ENCODE data around the gene STOX2.
"Not testable (repeated sequence)": the region's sequence is repeated elsewhere in the genome, so short reads cannot be mapped to it uniquely, and the experiment has no call there.

Gene STOX2

DNA sequence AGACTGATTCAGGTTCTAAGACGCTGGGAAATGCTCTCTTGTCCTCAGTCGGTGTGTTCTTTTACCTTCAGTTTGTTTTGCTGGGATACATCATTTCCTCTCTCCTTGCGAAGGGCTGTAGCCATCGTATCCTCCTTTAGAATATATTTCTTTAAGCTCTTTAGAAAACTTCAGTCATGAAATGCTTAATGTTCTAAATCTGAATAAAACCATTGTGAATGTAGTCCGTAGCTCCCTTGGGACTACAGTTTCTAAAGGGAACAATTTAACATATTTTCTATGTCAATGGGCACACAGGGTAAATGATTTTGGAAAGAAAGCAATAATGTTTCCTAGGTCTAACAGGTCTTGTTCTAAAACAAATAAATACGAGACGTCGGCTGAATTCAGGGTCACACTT is 40.6 kb downstream of the STOX2 start:
- H3K27ac ChIP-seq (ENCODE audit: low read depth, low read length) = no peak overlapping the region
- no peaks in the 10 kb centered on the region for H3K79me2 ChIP-seq (ENCODE audit: control insufficient read depth, insufficient read depth, low read length, poor library complexity)
- no CpG with 5 or more reads among the region's 8 CpGs for WGBS (ENCODE audit: extremely low coverage, insufficient coverage, insufficient read length)
- H3K4me2 ChIP-seq (ENCODE audit: low read length) = no peak overlapping the region
- H2AK5ac ChIP-seq (ENCODE audit: low read length) = no peak overlapping the region
- no peaks in the 10 kb centered on the region for H3K36me3 ChIP-seq (ENCODE audit: control insufficient read depth in 1 of 2, insufficient read depth in 2 of 2, low read length in 2 of 2)
- H3K4ac ChIP-seq (ENCODE audit: low read depth, low read length) = no peak overlapping the region
- no peaks in the 10 kb centered on the region for H3K79me1 ChIP-seq (ENCODE audit: low read length)
- H4K91ac ChIP-seq (ENCODE audit: low read depth, low read length) = no peak overlapping the region
- H2BK5ac ChIP-seq (ENCODE audit: low read depth, low read length, poor library complexity) = no peak overlapping the region
- H3K14ac ChIP-seq (ENCODE audit: low read length) = no peak overlapping the region
- H2AFZ ChIP-seq (ENCODE audit: insufficient read depth, low read length, poor library complexity) = no peak overlapping the region
- no peak overlapping the region for H2BK120ac ChIP-seq (ENCODE audit: insufficient read depth, low read length, poor library complexity)
- no peak overlapping the region for H3K23ac ChIP-seq (ENCODE audit: low read length)
- H3K9ac ChIP-seq (ENCODE audit: low read length) = no peak overlapping the region
- no peak for DNase-seq
- H2BK12ac ChIP-seq (ENCODE audit: low read length) = no peak overlapping the region
- no peak overlapping the region for H3K18ac ChIP-seq (ENCODE audit: low read length)
- H3K9me3 ChIP-seq (ENCODE audit: insufficient read depth, low read depth, low read length) = no peaks in the 10 kb centered on the region
- H3K4me3 ChIP-seq (ENCODE audit: low read depth, low read length) = no peak overlapping the region
- no peaks in the 10 kb centered on the region for H3K4me1 ChIP-seq (ENCODE audit: control insufficient read depth in 1 of 2, insufficient read depth in 2 of 2, low read length in 2 of 2)
- no peak overlapping the region for H4K12ac ChIP-seq (ENCODE audit: low read depth, low read length)
- H4K8ac ChIP-seq (ENCODE audit: low read depth, low read length) = no peak overlapping the region
- H3K27me3 ChIP-seq (ENCODE audit: insufficient read depth, low read length) = no peaks in the 10 kb centered on the region

DNA sequence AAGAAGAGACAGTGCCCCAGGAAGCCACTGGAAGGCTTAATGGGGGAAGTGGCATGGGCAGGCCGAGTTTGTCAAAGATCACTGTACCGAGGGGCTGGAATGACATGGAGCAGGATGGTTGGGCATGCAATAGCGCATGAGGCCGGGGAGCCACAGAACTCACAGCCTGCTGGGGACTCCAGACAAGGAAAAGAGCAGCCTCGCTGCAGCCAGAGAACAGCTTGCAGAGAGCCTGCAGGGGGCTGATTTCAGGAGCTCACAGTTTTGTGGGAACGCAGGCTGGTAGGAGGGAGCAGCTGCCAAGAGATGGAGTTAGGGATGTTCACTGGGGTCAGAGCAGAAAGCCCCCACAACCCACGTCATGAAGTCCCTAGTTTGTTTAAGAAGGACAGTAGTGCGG is 45.4 kb downstream of the STOX2 start:
- H4K91ac ChIP-seq (ENCODE audit: low read depth, low read length) = no peak overlapping the region
- H3K23ac ChIP-seq (ENCODE audit: low read length) = no peak overlapping the region
- no peak overlapping the region for H3K4ac ChIP-seq (ENCODE audit: low read depth, low read length)
- no peak overlapping the region for H2AFZ ChIP-seq (ENCODE audit: insufficient read depth, low read length, poor library complexity)
- no peak overlapping the region for H3K18ac ChIP-seq (ENCODE audit: low read length)
- WGBS (ENCODE audit: extremely low coverage, insufficient coverage, insufficient read length) = no CpG with 5 or more reads among the region's 8 CpGs
- no peaks in the 10 kb centered on the region for H3K27me3 ChIP-seq (ENCODE audit: insufficient read depth, low read length)
- no peak overlapping the region for H3K14ac ChIP-seq (ENCODE audit: low read length)
- H3K79me1 ChIP-seq (ENCODE audit: low read length) = no peaks in the 10 kb centered on the region
- no peak overlapping the region for H3K4me2 ChIP-seq (ENCODE audit: low read length)
- H2BK12ac ChIP-seq (ENCODE audit: low read length) = no peak overlapping the region
- H2AK5ac ChIP-seq (ENCODE audit: low read length) = no peak overlapping the region
- no peak overlapping the region for H2BK5ac ChIP-seq (ENCODE audit: low read depth, low read length, poor library complexity)
- H3K9ac ChIP-seq (ENCODE audit: low read length) = no peak overlapping the region
- H3K27ac ChIP-seq (ENCODE audit: low read depth, low read length) = no peak overlapping the region
- no peak overlapping the region for H4K12ac ChIP-seq (ENCODE audit: low read depth, low read length)
- no peak overlapping the region for H2BK120ac ChIP-seq (ENCODE audit: insufficient read depth, low read length, poor library complexity)
- H3K4me1 ChIP-seq (ENCODE audit: control insufficient read depth in 1 of 2, insufficient read depth in 2 of 2, low read length in 2 of 2) = no peaks in the 10 kb centered on the region
- no peaks in the 10 kb centered on the region for H3K79me2 ChIP-seq (ENCODE audit: control insufficient read depth, insufficient read depth, low read length, poor library complexity)
- H3K36me3 ChIP-seq (ENCODE audit: control insufficient read depth in 1 of 2, insufficient read depth in 2 of 2, low read length in 2 of 2) = no peaks in the 10 kb centered on the region
- H4K8ac ChIP-seq (ENCODE audit: low read depth, low read length) = no peak overlapping the region
- H3K9me3 ChIP-seq (ENCODE audit: insufficient read depth, low read depth, low read length) = no peaks in the 10 kb centered on the region
- no peak overlapping the region for H3K4me3 ChIP-seq (ENCODE audit: low read depth, low read length)
- no peak for DNase-seq

- not testable (repeated sequence) for H3K79me1 ChIP-seq (ENCODE audit: low read length); H3K4me1 ChIP-seq (ENCODE audit: control insufficient read depth in 1 of 2, insufficient read depth in 2 of 2, low read length in 2 of 2); H4K12ac ChIP-seq (ENCODE audit: low read depth, low read length); H2BK5ac ChIP-seq (ENCODE audit: low read depth, low read length, poor library complexity); H3K4me3 ChIP-seq (ENCODE audit: low read depth, low read length); H3K4ac ChIP-seq (ENCODE audit: low read depth, low read length); H3K79me2 ChIP-seq (ENCODE audit: control insufficient read depth, insufficient read depth, low read length, poor library complexity); DNase-seq; H2AFZ ChIP-seq (ENCODE audit: insufficient read depth, low read length, poor library complexity); H2BK120ac ChIP-seq (ENCODE audit: insufficient read depth, low read length, poor library complexity); H4K8ac ChIP-seq (ENCODE audit: low read depth, low read length); H3K14ac ChIP-seq (ENCODE audit: low read length); H4K91ac ChIP-seq (ENCODE audit: low read depth, low read length); H3K27ac ChIP-seq (ENCODE audit: low read depth, low read length); H3K23ac ChIP-seq (ENCODE audit: low read length); H3K4me2 ChIP-seq (ENCODE audit: low read length); H3K27me3 ChIP-seq (ENCODE audit: insufficient read depth, low read length); H3K9ac ChIP-seq (ENCODE audit: low read length); H3K9me3 ChIP-seq (ENCODE audit: insufficient read depth, low read depth, low read length); H3K18ac ChIP-seq (ENCODE audit: low read length); H3K36me3 ChIP-seq (ENCODE audit: control insufficient read depth in 1 of 2, insufficient read depth in 2 of 2, low read length in 2 of 2); H2BK12ac ChIP-seq (ENCODE audit: low read length); H2AK5ac ChIP-seq (ENCODE audit: low read length)
- no CpG with 5 or more reads among the region's 1 CpG for WGBS (ENCODE audit: extremely low coverage, insufficient coverage, insufficient read length)
Measured at GRCh38 chr4:183952652-183953051, 47.5 kb downstream of the STOX2 start.

GRCh38 chr4:183959319-183960045 is 54.4 kb downstream of the STOX2 start:
- no peak overlapping the region for H2AK5ac ChIP-seq (ENCODE audit: low read length)
- no peak overlapping the region for H4K12ac ChIP-seq (ENCODE audit: low read depth, low read length)
- no peak overlapping the region for H2BK5ac ChIP-seq (ENCODE audit: low read depth, low read length, poor library complexity)
- H3K23ac ChIP-seq (ENCODE audit: low read length) = no peak overlapping the region
- no peaks in the 10 kb centered on the region for H3K27me3 ChIP-seq (ENCODE audit: insufficient read depth, low read length)
- no peak overlapping the region for H3K27ac ChIP-seq (ENCODE audit: low read depth, low read length)
- no peaks in the 10 kb centered on the region for H3K79me1 ChIP-seq (ENCODE audit: low read length)
- no peak overlapping the region for H3K4ac ChIP-seq (ENCODE audit: low read depth, low read length)
- no peak overlapping the region for H2BK120ac ChIP-seq (ENCODE audit: insufficient read depth, low read length, poor library complexity)
- H4K8ac ChIP-seq (ENCODE audit: low read depth, low read length) = no peak overlapping the region
- H3K9me3 ChIP-seq (ENCODE audit: insufficient read depth, low read depth, low read length) = no peaks in the 10 kb centered on the region
- WGBS (ENCODE audit: extremely low coverage, insufficient coverage, insufficient read length) = no CpG with 5 or more reads among the region's 10 CpGs
- DNase-seq = no peak
- no peak overlapping the region for H4K91ac ChIP-seq (ENCODE audit: low read depth, low read length)
- H2BK12ac ChIP-seq (ENCODE audit: low read length) = no peak overlapping the region
- H3K4me2 ChIP-seq (ENCODE audit: low read length) = no peak overlapping the region
- H3K9ac ChIP-seq (ENCODE audit: low read length) = no peak overlapping the region
- H3K4me3 ChIP-seq (ENCODE audit: low read depth, low read length) = no peak overlapping the region
- H3K4me1 ChIP-seq (ENCODE audit: control insufficient read depth in 1 of 2, insufficient read depth in 2 of 2, low read length in 2 of 2) = peaks cover 3 to 7% of the 10 kb centered on the region in 2 experiments
- no peak overlapping the region for H3K14ac ChIP-seq (ENCODE audit: low read length)
- no peaks in the 10 kb centered on the region for H3K36me3 ChIP-seq (ENCODE audit: control insufficient read depth in 1 of 2, insufficient read depth in 2 of 2, low read length in 2 of 2)
- no peaks in the 10 kb centered on the region for H3K79me2 ChIP-seq (ENCODE audit: control insufficient read depth, insufficient read depth, low read length, poor library complexity)
- H3K18ac ChIP-seq (ENCODE audit: low read length) = no peak overlapping the region
- H2AFZ ChIP-seq (ENCODE audit: insufficient read depth, low read length, poor library complexity) = no peak overlapping the region
